HepG2 (cell line): Measurements from ENCODE around the gene GOLPH3. TPM values are rescaled to one million over a fixed set of nuclear protein-coding genes. Genes with fewer than 3 reads are reported as not detected.

Experiments
- GABPA ChIP-seq, 2 experiments: IDR thresholded peaks; 2 replicates each; pipeline ENCODE4 v1.6.1; 2011 to 2016; ENCODE audit warnings: low read depth in 2 of 2, low read length in 1 of 2, missing biosample characterization in 1 of 2, missing genetic modification characterization in 1 of 2
- JUN ChIP-seq: sonication (generic); formaldehyde crosslinking; IDR thresholded peaks from 2 replicates; pipeline ENCODE4 v1.4.0; 2020; ENCODE audit warnings: mild to moderate bottlenecking, missing genetic modification reagents
- SRSF4 ChIP-seq: fragments of 200-400 bp; formaldehyde crosslinking; IDR thresholded peaks from one replicate; pipeline ENCODE4 v1.6.1; 2018; ENCODE audit warnings: mild to moderate bottlenecking, low read depth, low read length, moderate library complexity; ENCODE audit not compliant: poor library complexity, severe bottlenecking
- ZNF18 ChIP-seq: sonication (generic); formaldehyde crosslinking; IDR thresholded peaks from 2 replicates; pipeline ENCODE4 v1.8.0; 2022; ENCODE audit warnings: mild to moderate bottlenecking, missing genetic modification reagents; ENCODE audit not compliant: insufficient replicate concordance
- ZNF232 ChIP-seq: sonication (generic); formaldehyde crosslinking; IDR thresholded peaks from 2 replicates; pipeline ENCODE4 v1.4.0; 2020; ENCODE audit warnings: missing genetic modification reagents, borderline replicate concordance
- ZNF766 ChIP-seq: sonication (generic); formaldehyde crosslinking; IDR thresholded peaks from 2 replicates; pipeline ENCODE4 v1.5.0; 2020; ENCODE audit warnings: missing genetic modification reagents, borderline replicate concordance
- polyA plus RNA-seq, 8 experiments: library from polyadenylated mRNA; depleted of rRNA in 3 of 8; stranded (reverse) in 7 of 8; unstranded in 1 of 8; fragments of >200 nt; fragmentation: Illumina TruSeq in 4 of 8; extraction: Trizol in 4 of 8; gene quantifications; 2 replicates each; pipeline versions ENCODE4 v1.2.1 to v1.2.3, GENCODE V29; 2011 to 2016; ENCODE audit warnings: low read depth in 4 of 8, missing spikeins in 1 of 8, mixed read lengths in 1 of 8; ENCODE audit not compliant: insufficient read depth in 1 of 8
- total RNA-seq, 5 experiments: library from RNA; depleted of rRNA; stranded (reverse); fragments of >200 nt; fragmentation: Illumina TruSeq; extraction: Trizol; gene quantifications; 2 replicates each; pipeline ENCODE4 v1.2.3, GENCODE V29; 2016; ENCODE audit warnings: low read depth in 1 of 5
- TF ChIP-seq, protein P1 (sequence below): IDR thresholded peaks from 2 replicates; pipeline ENCODE4 v1.6.1; 2018; ENCODE audit warnings: missing genetic modification reagents, mild to moderate bottlenecking, missing compliant biosample characterization
- TF ChIP-seq, protein P2 (sequence below): sonication (generic); formaldehyde crosslinking; IDR thresholded peaks from 2 replicates; pipeline ENCODE4 v1.4.0; 2020; ENCODE audit warnings: missing genetic modification reagents, mild to moderate bottlenecking, borderline replicate concordance

The GOLPH3 gene
- total and polyA plus RNA-seq, 2 of the 13 experiments (the other 11 are each of a cell fraction or from before 2014, with no cell fraction given): 59.5 to 84.5 TPM

GRCh38 chr5:32130865-32131264 lies 43.3 kb downstream of the GOLPH3 start (continued):
- TF ChIP-seq GABPA (IDR thresholded peaks at IDR 0.05; ENCODE audit: low read depth, low read length) (no peak), GABPA (CRISPR knock-in tag; IDR thresholded peaks at IDR 0.05; ENCODE audit: low read depth) (no peak), ZNF232 (CRISPR knock-in tag) (no peak), SRSF4 (no peak), ZNF18 (no peak), JUN (CRISPR knock-in tag) (no peak), ZNF766 (CRISPR knock-in tag) (no peak)
- TF ChIP-seq, protein P1, sequence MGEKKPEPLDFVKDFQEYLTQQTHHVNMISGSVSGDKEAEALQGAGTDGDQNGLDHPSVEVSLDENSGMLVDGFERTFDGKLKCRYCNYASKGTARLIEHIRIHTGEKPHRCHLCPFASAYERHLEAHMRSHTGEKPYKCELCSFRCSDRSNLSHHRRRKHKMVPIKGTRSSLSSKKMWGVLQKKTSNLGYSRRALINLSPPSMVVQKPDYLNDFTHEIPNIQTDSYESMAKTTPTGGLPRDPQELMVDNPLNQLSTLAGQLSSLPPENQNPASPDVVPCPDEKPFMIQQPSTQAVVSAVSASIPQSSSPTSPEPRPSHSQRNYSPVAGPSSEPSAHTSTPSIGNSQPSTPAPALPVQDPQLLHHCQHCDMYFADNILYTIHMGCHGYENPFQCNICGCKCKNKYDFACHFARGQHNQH (CRISPR knock-in tag): no peak
- TF ChIP-seq, protein P2, sequence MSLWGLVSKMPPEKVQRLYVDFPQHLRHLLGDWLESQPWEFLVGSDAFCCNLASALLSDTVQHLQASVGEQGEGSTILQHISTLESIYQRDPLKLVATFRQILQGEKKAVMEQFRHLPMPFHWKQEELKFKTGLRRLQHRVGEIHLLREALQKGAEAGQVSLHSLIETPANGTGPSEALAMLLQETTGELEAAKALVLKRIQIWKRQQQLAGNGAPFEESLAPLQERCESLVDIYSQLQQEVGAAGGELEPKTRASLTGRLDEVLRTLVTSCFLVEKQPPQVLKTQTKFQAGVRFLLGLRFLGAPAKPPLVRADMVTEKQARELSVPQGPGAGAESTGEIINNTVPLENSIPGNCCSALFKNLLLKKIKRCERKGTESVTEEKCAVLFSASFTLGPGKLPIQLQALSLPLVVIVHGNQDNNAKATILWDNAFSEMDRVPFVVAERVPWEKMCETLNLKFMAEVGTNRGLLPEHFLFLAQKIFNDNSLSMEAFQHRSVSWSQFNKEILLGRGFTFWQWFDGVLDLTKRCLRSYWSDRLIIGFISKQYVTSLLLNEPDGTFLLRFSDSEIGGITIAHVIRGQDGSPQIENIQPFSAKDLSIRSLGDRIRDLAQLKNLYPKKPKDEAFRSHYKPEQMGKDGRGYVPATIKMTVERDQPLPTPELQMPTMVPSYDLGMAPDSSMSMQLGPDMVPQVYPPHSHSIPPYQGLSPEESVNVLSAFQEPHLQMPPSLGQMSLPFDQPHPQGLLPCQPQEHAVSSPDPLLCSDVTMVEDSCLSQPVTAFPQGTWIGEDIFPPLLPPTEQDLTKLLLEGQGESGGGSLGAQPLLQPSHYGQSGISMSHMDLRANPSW (CRISPR knock-in tag): no peak
